HG02973 (cell line): ENCODE results near the gene CD7.
"Not testable (repeated sequence)": the region's sequence is repeated elsewhere in the genome, so short reads cannot be mapped to it uniquely, and the experiment has no call there.

Experiments used
- ATAC-seq: cut with Tn5 transposase; IDR thresholded peaks from one replicate; pipeline ENCODE4 v1.9.1; 2021; ENCODE audit warnings: moderate library complexity; ENCODE audit not compliant: unreplicated experiment

CD7 gene

GRCh38 chr17:82347994-82348393 is 30.6 kb upstream of the CD7 start:
- ATAC-seq = not testable (repeated sequence)

DNA sequence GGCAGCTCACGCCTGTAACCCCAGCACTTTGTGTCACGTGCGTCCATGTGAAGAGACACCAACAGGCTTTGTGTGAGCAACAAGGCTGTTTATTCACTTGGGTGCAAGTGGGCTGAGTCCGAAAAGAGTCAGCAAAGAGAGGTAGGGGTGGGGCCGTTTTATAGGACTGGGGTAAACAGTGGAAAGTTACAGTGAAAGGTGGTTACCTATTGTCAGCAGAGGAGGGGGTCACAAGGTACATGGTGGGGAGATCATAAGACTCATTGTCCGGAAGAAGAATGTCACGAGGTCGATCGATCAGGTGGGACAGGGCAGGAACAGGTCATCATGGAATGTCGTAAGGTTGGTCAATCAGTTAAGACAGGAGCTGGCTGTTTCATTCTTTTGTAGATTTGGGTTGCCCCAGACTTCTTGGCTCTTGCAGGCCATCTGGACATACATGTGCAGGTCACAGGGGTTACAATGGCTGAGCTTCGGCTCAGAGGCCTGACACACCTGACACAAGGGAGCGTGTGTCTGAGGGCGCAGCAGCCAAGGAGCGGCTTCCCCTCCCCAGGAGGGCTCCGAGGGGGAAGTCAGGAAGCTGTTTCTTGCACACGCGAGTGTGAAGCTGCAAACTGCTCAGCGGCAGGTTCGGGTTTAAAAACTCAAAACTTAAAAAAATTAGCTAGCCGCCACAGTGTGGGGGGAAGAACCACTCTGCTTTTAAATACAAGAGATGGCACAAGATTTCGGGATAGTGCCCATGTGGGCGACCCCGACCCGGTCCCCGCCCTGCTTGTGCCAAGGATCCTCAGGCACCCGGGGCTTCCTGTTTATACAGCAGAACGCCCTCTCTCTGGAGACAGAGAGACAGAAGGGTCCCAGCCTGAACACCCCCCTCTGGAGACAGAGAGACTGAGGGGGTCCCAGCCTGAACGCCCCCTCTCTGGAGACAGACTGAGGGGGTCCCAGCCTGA is 29.2 kb upstream of the CD7 start:
- ATAC-seq = no peak

- no peak for ATAC-seq
Measured at GRCh38 chr17:82345151-82345976, 28.0 kb upstream of the CD7 start.

DNA sequence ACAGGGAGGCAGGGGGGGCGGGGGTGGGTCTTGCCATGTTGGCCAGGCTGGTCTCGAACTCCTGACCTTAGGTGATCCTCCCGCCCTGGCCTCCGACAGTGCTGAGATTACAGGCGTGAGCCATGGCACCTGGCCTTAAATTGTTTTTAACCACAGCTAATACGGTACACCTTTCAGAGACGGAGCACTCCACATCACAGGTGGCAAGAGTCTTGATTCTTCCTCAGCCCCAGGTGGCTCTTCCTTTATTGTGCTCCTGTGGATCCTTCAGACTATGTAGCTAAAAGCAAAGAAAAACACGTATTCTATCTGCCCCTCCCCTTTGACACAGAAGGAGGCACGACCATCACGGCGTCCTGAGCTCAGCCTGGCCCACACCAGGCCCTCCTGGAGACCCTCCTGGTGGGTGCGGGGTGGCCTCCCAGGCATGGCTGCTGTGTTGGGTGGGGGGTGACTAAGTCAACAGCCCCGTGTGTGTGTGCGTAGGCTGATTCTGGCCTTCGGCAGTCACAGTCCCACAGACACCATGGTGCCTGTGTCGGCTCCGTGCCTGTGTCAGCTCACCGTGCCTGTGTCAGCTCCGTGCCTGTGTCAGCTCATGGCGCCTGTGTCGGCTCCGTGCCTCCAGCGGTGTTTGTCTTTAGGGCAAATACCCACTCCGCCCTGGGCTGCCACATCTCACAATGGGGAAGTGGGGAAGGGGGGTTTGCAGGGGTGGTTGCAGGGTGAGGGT is 26.9 kb upstream of the CD7 start:
- no peak for ATAC-seq

DNA sequence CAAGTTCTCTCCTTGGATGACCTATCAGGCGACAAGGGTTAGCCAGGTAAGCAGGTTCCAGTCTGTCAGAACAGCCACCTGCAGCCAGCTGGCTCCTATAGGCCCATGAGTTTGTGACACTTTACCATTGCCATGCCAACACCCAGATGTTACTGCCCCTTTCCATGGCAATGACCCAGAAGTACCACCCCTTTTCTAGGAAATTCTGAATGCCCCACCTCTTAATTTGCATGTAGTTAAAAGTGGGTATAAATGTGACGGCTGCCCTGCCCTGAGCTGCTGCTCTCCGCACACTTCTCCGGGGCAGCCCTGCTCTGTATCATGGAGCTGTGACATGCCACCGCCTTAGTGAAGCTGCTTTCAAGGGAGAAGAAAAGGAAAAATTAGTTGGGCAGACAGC is 26.2 kb upstream of the CD7 start:
- no peak for ATAC-seq

DNA sequence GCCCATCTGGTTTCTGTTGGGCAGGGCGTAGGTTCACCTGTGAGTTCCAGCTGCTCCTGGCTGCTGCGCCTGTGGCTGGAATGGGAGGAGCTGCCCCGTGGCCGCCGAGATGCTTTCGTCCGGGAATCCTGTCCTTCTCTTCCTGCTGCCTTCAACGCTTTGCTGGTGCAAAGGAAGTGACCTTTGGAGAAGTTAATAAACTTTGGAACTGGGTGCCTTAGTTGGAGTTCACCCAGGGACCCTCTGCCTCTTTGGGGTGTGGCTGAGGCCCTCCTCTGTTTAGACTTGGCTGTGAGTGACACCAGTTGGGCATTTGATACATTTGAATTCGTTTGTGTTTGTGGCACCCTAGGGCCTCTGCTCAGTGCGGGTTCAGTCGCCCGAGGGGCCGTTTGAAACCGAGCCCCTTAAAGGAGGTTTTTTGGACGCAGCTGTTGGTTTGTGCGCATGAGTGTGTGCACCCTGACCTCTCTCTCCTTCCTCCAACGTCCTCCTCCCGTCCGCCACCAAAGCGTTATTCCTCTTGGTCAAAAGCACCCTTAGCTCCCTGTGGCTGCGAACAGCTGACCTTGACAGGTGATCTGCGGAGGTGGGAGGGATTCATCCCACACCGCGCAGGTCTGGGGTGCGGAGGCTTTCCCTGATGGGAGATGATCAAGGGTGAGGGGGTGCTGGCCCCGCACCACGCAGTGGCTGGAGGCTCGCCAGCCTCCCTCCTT is 25.1 kb upstream of the CD7 start:
- ATAC-seq = no peak

GRCh38 chr17:82339634-82340580 is 22.5 kb upstream of the CD7 start:
- ATAC-seq = no peak

DNA sequence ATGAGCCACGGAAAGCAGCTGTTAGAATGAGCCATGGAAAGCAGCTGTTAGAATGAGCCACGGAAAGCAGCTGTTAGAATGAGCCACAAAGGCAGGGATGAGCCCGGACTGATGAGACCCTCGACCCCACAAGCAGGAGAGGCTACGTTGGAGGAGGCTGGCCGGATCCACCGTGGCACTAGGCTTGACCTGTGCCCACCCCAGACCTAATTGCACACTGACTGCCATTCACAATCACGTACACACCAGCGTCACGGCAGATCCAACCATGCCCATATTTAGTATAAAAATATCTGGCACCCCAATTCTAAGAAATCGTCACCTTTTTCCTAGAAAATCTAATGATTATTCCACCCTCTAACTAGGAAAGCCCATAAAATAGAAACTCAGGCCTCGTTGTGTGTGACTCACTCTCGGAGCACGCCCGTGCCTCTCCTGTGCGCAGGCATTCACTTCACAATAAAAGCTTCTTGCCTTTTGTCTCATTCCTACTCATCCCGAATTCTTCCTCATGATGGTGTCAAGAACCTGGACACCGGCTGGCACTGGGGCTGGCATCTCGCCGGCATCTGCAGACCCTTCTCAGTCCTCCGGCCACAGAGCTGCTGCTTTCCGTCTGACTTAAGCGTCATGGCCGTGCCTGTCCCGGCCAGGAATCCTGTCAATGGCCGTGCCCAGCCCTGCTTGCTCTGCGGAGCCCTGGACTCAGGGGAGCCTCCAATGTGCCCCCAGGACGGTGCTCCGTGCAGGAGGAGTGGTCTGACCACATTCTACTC is 21.6 kb upstream of the CD7 start:
- ATAC-seq = no peak

DNA sequence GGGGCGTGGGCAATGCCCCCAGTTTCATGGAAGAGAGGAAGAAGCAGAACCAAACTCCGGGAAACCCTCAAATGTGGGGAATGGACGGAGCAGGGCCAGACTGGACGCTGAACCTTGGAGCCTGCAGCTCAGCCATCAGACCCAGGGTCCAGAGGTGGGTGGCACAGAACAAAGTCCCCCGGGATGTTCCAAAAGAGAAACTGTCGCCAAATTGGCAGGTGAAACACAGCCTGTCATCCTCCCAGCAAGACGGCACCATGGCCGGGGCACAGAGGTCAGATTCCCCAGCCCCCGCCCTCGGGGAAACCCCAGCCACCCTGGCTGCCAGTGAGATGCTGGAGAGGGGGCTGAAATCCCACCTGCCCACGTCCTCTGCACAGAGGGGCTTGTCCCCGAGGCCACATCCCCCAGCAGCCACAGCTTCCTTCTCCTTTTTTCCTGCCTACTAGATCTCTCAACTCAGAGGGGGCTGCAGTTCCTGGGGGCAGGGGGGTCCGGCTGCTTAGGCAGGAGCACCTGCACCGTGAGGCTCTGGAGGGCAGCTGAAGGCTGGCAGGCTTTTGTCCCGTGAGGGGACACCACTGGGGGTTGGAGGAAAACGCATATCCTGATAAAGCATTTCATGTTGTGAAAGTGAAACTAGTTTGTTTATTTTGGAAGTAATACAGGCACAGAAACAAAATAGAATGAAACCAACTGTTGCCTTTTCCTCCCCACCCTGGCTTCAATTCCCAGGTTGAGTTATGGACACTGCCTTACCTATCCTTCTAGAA is 17.4 kb upstream of the CD7 start:
- no peak for ATAC-seq

- ATAC-seq = no peak
Measured at GRCh38 chr17:82334204-82334621, 16.8 kb upstream of the CD7 start.

DNA sequence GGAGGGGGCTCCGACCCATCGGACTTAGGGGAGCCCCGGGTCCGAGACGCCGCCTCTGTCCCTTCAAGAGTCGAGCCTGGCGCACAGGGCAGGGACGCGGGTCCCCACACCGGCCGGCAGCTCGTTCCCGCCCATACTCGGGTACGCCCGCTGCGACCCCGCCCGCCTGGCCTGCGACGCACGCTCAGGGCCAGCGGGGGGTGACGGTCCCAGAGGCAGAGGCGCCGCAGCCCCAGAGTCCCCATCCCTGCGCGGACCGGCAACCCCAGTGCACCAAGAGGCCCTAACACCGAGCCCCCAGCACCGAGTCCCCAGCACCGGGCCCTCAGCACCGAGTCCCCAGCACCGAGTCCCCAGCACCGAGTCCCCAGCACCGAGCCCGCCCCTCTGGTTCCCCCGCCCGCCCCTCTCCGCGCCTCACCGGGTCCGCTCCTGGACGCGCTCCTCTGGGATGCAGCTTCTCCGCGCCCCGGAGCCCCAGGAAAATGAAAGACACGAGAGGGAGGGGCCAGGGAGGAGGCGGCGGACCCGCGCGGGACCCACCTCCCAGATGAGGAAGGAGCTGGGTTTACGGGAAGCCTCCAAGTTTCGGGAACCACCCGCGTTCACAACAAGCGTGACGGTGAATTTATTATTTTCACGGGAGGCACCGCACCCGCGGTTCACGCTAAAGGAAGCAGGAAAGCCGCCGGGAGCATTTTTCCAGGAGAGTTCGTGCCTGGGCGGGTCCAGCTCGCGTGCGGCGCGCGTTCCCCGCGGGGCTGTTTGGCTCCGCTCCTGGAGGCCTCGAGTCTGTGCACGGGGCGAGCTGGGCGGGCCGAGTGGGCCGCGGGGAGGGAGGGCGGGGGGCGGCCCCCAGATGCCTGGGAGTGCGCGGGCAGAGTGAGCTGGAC is 16.1 kb upstream of the CD7 start, which contains the start of gene SECTM1:
TSS of gene SECTM1 (minus strand) at position 488 of the 893 bp plus-strand sequence. CDS start 6,526 bp downstream, outside the sequence.
- ATAC-seq = no peak

DNA sequence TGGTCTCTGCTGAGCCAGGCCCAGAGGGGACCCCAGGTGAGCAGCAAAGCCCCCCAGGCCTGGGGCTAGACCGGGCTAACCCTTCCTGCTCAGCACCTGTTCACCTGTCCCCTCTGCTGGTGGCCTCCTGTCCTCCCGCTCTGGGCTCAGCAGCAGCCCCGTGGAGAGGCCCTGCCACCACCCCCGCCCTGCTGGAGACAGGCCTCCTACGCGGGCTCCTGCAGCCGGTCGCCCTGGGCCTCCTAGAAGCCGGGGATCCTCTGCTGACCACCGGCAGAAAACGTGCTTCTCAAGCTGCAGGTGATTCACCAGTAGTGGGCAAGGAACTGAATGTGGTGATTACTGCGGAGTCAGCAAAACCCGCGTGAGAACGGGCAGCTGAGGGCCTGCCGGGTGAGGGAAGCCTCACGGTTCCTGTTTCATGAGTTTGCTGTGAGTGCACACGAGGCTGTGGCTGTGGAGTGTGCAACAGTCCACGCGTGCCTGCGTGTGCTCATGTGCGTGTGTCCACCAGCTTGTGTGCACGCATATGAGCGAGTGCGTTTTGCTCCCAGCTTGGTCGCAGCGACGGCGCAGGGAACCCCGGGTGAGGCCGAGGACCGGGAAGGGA is 15.4 kb upstream of the CD7 start:
- no peak for ATAC-seq

DNA sequence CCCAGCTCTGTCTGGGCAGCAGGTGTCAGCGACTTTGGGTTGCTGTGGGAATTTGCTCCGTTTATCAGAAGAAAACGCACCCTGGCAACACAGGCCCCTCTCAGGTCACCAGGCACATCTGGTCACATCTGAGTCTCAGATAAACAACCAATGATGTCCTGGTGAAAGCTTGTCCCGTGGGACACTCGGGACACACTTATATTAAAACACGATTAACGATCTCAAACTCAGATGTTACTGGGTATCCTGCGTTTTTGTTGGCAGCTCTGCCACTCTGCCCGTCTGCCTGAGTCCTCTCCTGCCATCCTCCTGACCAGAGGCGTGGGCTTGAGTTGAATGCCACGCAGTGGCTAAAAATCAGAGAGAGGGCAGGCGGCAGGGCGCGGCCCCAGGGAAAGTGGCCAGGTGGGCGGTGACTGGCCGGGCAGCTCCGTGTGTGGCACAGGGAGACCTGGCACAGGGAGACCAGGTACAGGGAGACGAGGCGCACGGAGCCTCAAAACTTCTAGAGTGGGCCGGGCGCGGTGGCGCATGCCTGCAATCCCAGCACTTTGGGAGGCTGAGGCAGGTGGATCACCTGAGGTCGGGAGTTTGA is 14.0 kb upstream of the CD7 start:
- ATAC-seq = no peak

- no peak for ATAC-seq
Measured at GRCh38 chr17:82330322-82331239, 13.2 kb upstream of the CD7 start.
